H1 (cell line): ENCODE measurements around the gene FXR2. TPM values are rescaled to one million over a fixed set of nuclear protein-coding genes. Genes with fewer than 3 reads are reported as not detected.

Experiments used
- CTCF ChIA-PET: fragments of 300-600 bp; sonication (Branson Sonifier 250); formaldehyde crosslinking; loops from one replicate; lab custom pipeline; 2021; ENCODE audit not compliant: partially characterized antibody; lab: Charles Lee
- POLR2A ChIA-PET: fragments of 300-600 bp; sonication (Branson Sonifier 250); formaldehyde crosslinking; loops from one replicate; lab custom pipeline; 2021; ENCODE audit warnings: inconsistent platforms; ENCODE audit not compliant: partially characterized antibody; lab: Charles Lee
- DNase-seq, 2 experiments: peaks; one replicate each; pipeline versions ENCODE4 v3.0.0 to v3.0.0-alpha.2; 2010 to 2022; ENCODE audit warnings: low spot score in 2 of 2, low read depth in 1 of 2, mixed read lengths in 1 of 2
- FAIRE-seq: peaks from 2 replicates; lab custom pipeline; 2011; peaks lifted over from hg19 to GRCh38; lab: Jason Lieb, UNC
- H2AFZ ChIP-seq: 2 replicates; pipeline ENCODE4 v1.8.1; 2012; ENCODE audit warnings: low read length, inconsistent platforms
- H2AK5ac ChIP-seq: 2 replicates; pipeline ENCODE4 v1.6.1; 2013; ENCODE audit warnings: low read depth, low read length
- H2BK120ac ChIP-seq: replicated peaks from 2 replicates; pipeline ENCODE3; 2013; ENCODE audit warnings: low read depth, low read length, inconsistent platforms
- H2BK12ac ChIP-seq: 2 replicates; pipeline ENCODE4 v1.6.1; 2013; ENCODE audit warnings: low read depth, low read length
- H2BK15ac ChIP-seq: 2 replicates; pipeline ENCODE4 v1.6.1; 2013; ENCODE audit warnings: low read length
- H2BK20ac ChIP-seq: 2 replicates; pipeline ENCODE4 v1.6.1; 2013; ENCODE audit warnings: low read length
- H2BK5ac ChIP-seq: 2 replicates; pipeline ENCODE4 v1.6.1; 2013; ENCODE audit warnings: low read depth, low read length
- H3K14ac ChIP-seq: 2 replicates; pipeline ENCODE4 v1.6.1; 2013; ENCODE audit warnings: inconsistent platforms; ENCODE audit not compliant: insufficient read length
- H3K18ac ChIP-seq: 2 replicates; pipeline ENCODE4 v1.6.1; 2013; ENCODE audit warnings: low read length; ENCODE audit errors: extremely low read depth
- H3K23ac ChIP-seq: 2 replicates; pipeline ENCODE4 v1.6.1; 2013; ENCODE audit warnings: inconsistent platforms; ENCODE audit not compliant: insufficient read length
- H3K23me2 ChIP-seq: 2 replicates; pipeline ENCODE4 v1.6.1; 2013; ENCODE audit warnings: low read depth, low read length
- H3K27ac ChIP-seq: 2 replicates; pipeline ENCODE4 v1.6.1; 2011; ENCODE audit warnings: low read depth, low read length, inconsistent platforms
- H3K27me3 ChIP-seq, 4 experiments: replicated peaks in 1 of 4; 1 replicate in 1 of 4; 2 replicates in 3 of 4; pipeline versions ENCODE4 v1.6.1 to v1.8.1; 2011 to 2013; ENCODE audit warnings: low read length in 3 of 4, mild to moderate bottlenecking in 3 of 4, inconsistent platforms in 2 of 4, mixed read lengths in 2 of 4, moderate library complexity in 1 of 4; ENCODE audit not compliant: control insufficient read depth in 3 of 4, insufficient read depth in 3 of 4; ENCODE audit errors: extremely low read depth in 1 of 4
- H3K36me3 ChIP-seq, 4 experiments: 2 replicates each; pipeline versions ENCODE4 v1.6.1 to v1.8.1; 2011 to 2013; ENCODE audit warnings: mild to moderate bottlenecking in 4 of 4, low read length in 3 of 4, moderate library complexity in 2 of 4, control low read depth in 1 of 4, inconsistent platforms in 1 of 4; ENCODE audit not compliant: insufficient read depth in 4 of 4, control insufficient read depth in 2 of 4
- H3K4ac ChIP-seq: replicated peaks from 2 replicates; pipeline ENCODE3; 2013; ENCODE audit warnings: low read length, low read depth, mixed read lengths, inconsistent platforms; ENCODE audit not compliant: insufficient read length
- H3K4me1 ChIP-seq, 4 experiments: replicated peaks in 1 of 4; 1 replicate in 1 of 4; 2 replicates in 3 of 4; pipeline versions ENCODE4 v1.6.1 to v1.8.1; 2011 to 2013; ENCODE audit warnings: low read length in 3 of 4, inconsistent platforms in 2 of 4, mixed read lengths in 1 of 4; ENCODE audit not compliant: insufficient read depth in 4 of 4, control insufficient read depth in 3 of 4
- H3K4me2 ChIP-seq, 2 experiments: 2 replicates each; pipeline versions ENCODE4 v1.6.1 to v1.8.1; 2011 to 2013; ENCODE audit warnings: low read depth in 2 of 2, low read length in 2 of 2, control low read depth in 1 of 2, inconsistent platforms in 1 of 2, mild to moderate bottlenecking in 1 of 2; ENCODE audit not compliant: insufficient read depth in 1 of 2
- H3K4me3 ChIP-seq, 4 experiments: fragments of 200-600, 300-600 bp in 1 of 4; sonication (generic), shearing (Covaris generic), sonication (Bioruptor Twin) in 1 of 4; 2 replicates each; pipeline versions ENCODE4 v1.5.1 to v1.8.1; 2011 to 2016; ENCODE audit warnings: low read length in 4 of 4, low read depth in 3 of 4, control low read depth in 2 of 4, inconsistent platforms in 2 of 4, mild to moderate bottlenecking in 2 of 4, mixed read lengths in 1 of 4, moderate library complexity in 1 of 4; ENCODE audit not compliant: insufficient read depth in 2 of 4; ENCODE audit errors: extremely low read depth in 1 of 4
- H3K56ac ChIP-seq: replicated peaks from 2 replicates; pipeline ENCODE3; 2013; ENCODE audit warnings: low read depth, mild to moderate bottlenecking, mixed read lengths, low read length, inconsistent platforms; ENCODE audit not compliant: insufficient read length
- H3K79me1 ChIP-seq: 2 replicates; pipeline ENCODE4 v1.6.1; 2013; ENCODE audit warnings: low read depth, low read length, control low read depth
- H3K79me2 ChIP-seq, 2 experiments: 2 replicates each; pipeline versions ENCODE4 v1.6.1 to v1.8.1; 2012 to 2013; ENCODE audit warnings: low read length in 2 of 2, mild to moderate bottlenecking in 2 of 2, inconsistent platforms in 1 of 2; ENCODE audit not compliant: insufficient read depth in 2 of 2, control insufficient read depth in 1 of 2
- H3K9ac ChIP-seq, 4 experiments: replicated peaks in 1 of 4; 1 replicate in 1 of 4; 2 replicates in 3 of 4; pipeline versions ENCODE4 v1.6.1 to v1.8.1; 2011 to 2013; ENCODE audit warnings: low read depth in 3 of 4, low read length in 3 of 4, control low read depth in 2 of 4, mild to moderate bottlenecking in 2 of 4, moderate library complexity in 2 of 4, inconsistent platforms in 1 of 4; ENCODE audit errors: extremely low read depth in 1 of 4
- H3K9me3 ChIP-seq, 2 experiments: 2 replicates each; pipeline versions ENCODE4 v1.6.1 to v1.8.1; 2012 to 2013; ENCODE audit warnings: mild to moderate bottlenecking in 2 of 2, moderate library complexity in 2 of 2, control low read depth in 1 of 2, inconsistent platforms in 1 of 2, low read depth in 1 of 2, low read length in 1 of 2, mixed read lengths in 1 of 2; ENCODE audit not compliant: insufficient read depth in 2 of 2
- H4K20me1 ChIP-seq, 2 experiments: replicated peaks in 1 of 2; 2 replicates each; pipeline versions ENCODE3 to v1.8.1; 2011 to 2013; ENCODE audit warnings: inconsistent platforms in 2 of 2, low read length in 2 of 2, mild to moderate bottlenecking in 1 of 2; ENCODE audit not compliant: insufficient read depth in 2 of 2, control insufficient read depth in 1 of 2
- H4K5ac ChIP-seq: 2 replicates; pipeline ENCODE4 v1.6.1; 2013; ENCODE audit warnings: low read length, low read depth, mixed read lengths, inconsistent platforms; ENCODE audit not compliant: insufficient read length
- H4K8ac ChIP-seq: 2 replicates; pipeline ENCODE4 v1.8.0; 2013; ENCODE audit warnings: mild to moderate bottlenecking, moderate library complexity, low read length, inconsistent platforms; ENCODE audit not compliant: insufficient read depth; ENCODE audit errors: extremely low read depth
- H4K91ac ChIP-seq: replicated peaks from 2 replicates; pipeline ENCODE3; 2013; ENCODE audit warnings: low read length, mixed read lengths, inconsistent platforms; ENCODE audit not compliant: insufficient read length
- ATF3 ChIP-seq: IDR thresholded peaks from 2 replicates; pipeline ENCODE4 v1.6.1; 2011; ENCODE audit warnings: low read depth, mild to moderate bottlenecking, low read length; ENCODE audit not compliant: insufficient read depth
- CBX5 ChIP-seq: fragments of 300-800, 300-1000 bp; sonication (generic); IDR thresholded peaks from 2 replicates; pipeline ENCODE4 v1.7.1; 2016; ENCODE audit warnings: antibody characterized with exemption, low read length, low read depth
- GTF2F1 ChIP-seq: IDR thresholded peaks from 2 replicates; pipeline ENCODE4 v1.6.1; 2012; ENCODE audit warnings: low read depth, low read length, improper control_type of control experiment, borderline replicate concordance
- MAX ChIP-seq: IDR thresholded peaks from 2 replicates; pipeline ENCODE4 v1.6.1; 2012; ENCODE audit warnings: inconsistent platforms
- SAP30 ChIP-seq: fragments of 300-600 bp; sonication (generic); IDR thresholded peaks from 2 replicates; pipeline ENCODE4 v1.7.1; 2012; ENCODE audit warnings: low read length, moderate library complexity, mild to moderate bottlenecking, inconsistent platforms; ENCODE audit not compliant: insufficient read depth, insufficient replicate concordance
- SUZ12 ChIP-seq: fragments of 200-600 bp; sonication (generic); IDR thresholded peaks from 2 replicates; pipeline ENCODE4 v1.6.1; 2012; ENCODE audit warnings: mild to moderate bottlenecking, inconsistent platforms, low read length, moderate library complexity, mixed read lengths
- WGBS, 2 experiments: shearing (Covaris generic) in 1 of 2; methylation state at CpG; one replicate each; pipeline versions ENCODE4 v1.1.6 to v1.1.7; 2013 to 2015; ENCODE audit warnings: low lambda C conversion rate in 2 of 2, mixed read lengths in 2 of 2, inconsistent platforms in 1 of 2, low coverage in 1 of 2, missing lambda C conversion rate in 1 of 2; ENCODE audit not compliant: insufficient replicate concordance in 2 of 2, insufficient coverage in 1 of 2, insufficient read length in 1 of 2; ENCODE audit errors: extremely low coverage in 1 of 2, missing lambda C conversion rate in 1 of 2; 5-methylcytosine and 5-hydroxymethylcytosine counted together
- polyA plus RNA-seq, 7 experiments: library from polyadenylated mRNA; depleted of rRNA in 3 of 7; stranded (reverse) in 5 of 7; unstranded in 2 of 7; fragments of >200 nt in 5 of 7; fragments of 200-250 nt in 2 of 7; gene quantifications; 1 replicate in 5 of 7; 2 replicates in 1 of 7; 4 replicates in 1 of 7; pipeline versions ENCODE4 v1.2.1 to v1.2.3, GENCODE V29; 2011 to 2013; ENCODE audit warnings: missing spikeins in 2 of 7, mixed read lengths in 2 of 7
- total RNA-seq: library from RNA; stranded (reverse); fragmentation: NEBNext Ultra II Directional; extraction: Animal tissue kit (Norgen Biotek cat#: 25700); gene quantifications from 2 replicates; pipeline ENCODE4 v1.2.1, GENCODE V29; 2021

The FXR2 gene
- total and polyA plus RNA-seq, 2 of the 8 experiments (the other 6 are each of a cell fraction or from before 2014, with no cell fraction given): 26.2 to 44.0 TPM

GRCh38 chr17:7582396-7583252, 32.1 kb downstream of the FXR2 start:
- peaks cover 0 to 16% (median 4%) of the 10 kb centered on the region in 4 experiments; a peak in 5 of 7 replicates for H3K4me1 ChIP-seq
- no peak overlapping the region for H2AFZ ChIP-seq
- peak overlapping the region; percentile 92 for H2AK5ac ChIP-seq
- H4K8ac ChIP-seq: peak overlapping the region; percentile 99
- peak overlapping the region; percentile 97 for H3K18ac ChIP-seq
- FAIRE-seq (no peak), DNase-seq (peak in 1 of 2 experiments; percentile 51)
- H3K23ac ChIP-seq: no peak overlapping the region
- CTCF ChIA-PET: interaction anchor here (0.7 to 2.0 kb wide), 6 partner anchors 8 to 761 kb away, joined by 3 to 8 read pairs (median 5); partner anchors contain the start of genes SENP3 and TP53
- peak overlapping the region; percentile 98 for H4K91ac ChIP-seq
- H3K9me3 ChIP-seq: no peaks in the 10 kb centered on the region
- H2BK5ac ChIP-seq: peak overlapping the region; percentile 99
- H3K4me2 ChIP-seq: peak overlapping the region; percentile 67
- peak overlapping the region; percentile 93 for H2BK12ac ChIP-seq
- POLR2A ChIA-PET: interaction anchor here (0.7 to 37.5 kb wide), 16 partner anchors 0 to 321 kb away, joined by 3 to 1144 read pairs (median 6); partner anchors contain the start of genes ATP1B2, CD68, FXR2 and MPDU1
- peak overlapping the region; percentile 54 for H4K5ac ChIP-seq
- H4K20me1 ChIP-seq: peaks cover 3% of the 10 kb centered on the region in 2 experiments
- H3K4me3 ChIP-seq: peak overlapping the region; percentile 47 to 95 (median 70); a peak in 5 of 8 replicates
- no peaks in the 10 kb centered on the region for H3K79me2 ChIP-seq
- H3K14ac ChIP-seq: no peak overlapping the region
- peak overlapping the region; percentile 98; the same call in 1 of the 2 replicates for H3K27ac ChIP-seq
- H3K23me2 ChIP-seq: peaks cover 11% of the 10 kb centered on the region; the same call in 1 of the 2 replicates
- H3K56ac ChIP-seq: peak overlapping the region; percentile 97
- H3K4ac ChIP-seq: peak overlapping the region; percentile 86
- peak overlapping the region; percentile 52 for H2BK120ac ChIP-seq
- peak overlapping the region in 3 of 4 experiments; percentile 33 to 98 (median 84); a peak in 5 of 7 replicates for H3K9ac ChIP-seq
- no peak overlapping the region for H2BK20ac ChIP-seq
- H3K36me3 ChIP-seq: peaks cover 5 to 23% (median 11%) of the 10 kb centered on the region in 4 experiments
- peak overlapping the region; percentile 88 for H2BK15ac ChIP-seq
- WGBS, 2 experiments: 91% methylated on average over 31 of the region's 36 CpGs; no CpG with 5 or more reads in 1 of the 2 experiments
- peaks cover 4% of the 10 kb centered on the region; the same call in 1 of the 2 replicates for H3K79me1 ChIP-seq
- no peaks in the 10 kb centered on the region for H3K27me3 ChIP-seq
- TF ChIP-seq ATF3 (no peak), SAP30 (no peak), GTF2F1 (no peak), SUZ12 (no peak), CBX5 (no peak), MAX (peak; percentile 80; the same call in 1 of the 2 replicates)
